Transverse colon (tissue), 3 donors: Measurements from ENCODE around the gene RNF19B.

Experiments used
- CTCF ChIP-seq, 5 experiments: fragments of 200-600 bp in 3 of 5; fragments of 450-650 bp in 2 of 5; sonication (generic) in 3 of 5; IDR thresholded peaks; 1 replicate in 2 of 5; 2 replicates in 3 of 5; pipeline ENCODE4 v1.5.1; 2016 to 2017; ENCODE audit warnings: antibody characterized with exemption in 5 of 5, inconsistent platforms in 3 of 5, mild to moderate bottlenecking in 2 of 5, moderate library complexity in 1 of 5
- POLR2A ChIP-seq: fragments of 450-650 bp; IDR thresholded peaks from one replicate; pipeline ENCODE4 v1.6.1; 2016; ENCODE audit warnings: antibody characterized with exemption, mild to moderate bottlenecking, moderate library complexity

GRCh38 chr1:32899586-32900296 lies 64.9 kb downstream of the RNF19B start:
- no peak for TF ChIP-seq CTCF (IDR thresholded peaks at IDR 0.05)
- no peak for TF ChIP-seq POLR2A
